GM12874 (cell line): Measurements from ENCODE around the gene RAB6A.

ENCODE experiments used
- CTCF ChIP-seq: IDR thresholded peaks from 2 replicates; pipeline ENCODE4 v1.5.1; 2011; ENCODE audit warnings: low read depth, mild to moderate bottlenecking, control low read depth, low read length, moderate library complexity; ENCODE audit not compliant: insufficient read depth

The RAB6A gene

GRCh38 chr11:73783483-73784020 is 22.7 kb upstream of the RAB6A start:
- no peak for TF ChIP-seq CTCF

GRCh38 chr11:73781303-73781702 is 20.4 kb upstream of the RAB6A start:
- TF ChIP-seq CTCF = no peak

- no peak for TF ChIP-seq CTCF
These were observed 18.4 kb upstream of the RAB6A start for GRCh38 chr11:73779084-73779902.

- TF ChIP-seq CTCF = no peak
These were observed 5.9 kb upstream of the RAB6A start for GRCh38 chr11:73766763-73767162.

GRCh38 chr11:73762732-73763131 is 1.9 kb upstream of the RAB6A start:
- TF ChIP-seq CTCF = no peak

- TF ChIP-seq CTCF = no peak
These were observed 600 bp upstream of the RAB6A start for GRCh38 chr11:73761403-73761945.

GRCh38 chr11:73760135-73760678 is 667 bp downstream of the RAB6A start:
- no peak for TF ChIP-seq CTCF
